RWPE1 (cell line): ENCODE measurements around the gene SART3.
A peak's percentile ranks its signal among the peaks of the same experiment; 100 is the strongest.
"Not testable (repeated sequence)": the region's sequence is repeated elsewhere in the genome, so short reads cannot be mapped to it uniquely, and the experiment has no call there.

Source experiments
- CTCF ChIA-PET: fragments of 350-600 bp; sonication (Branson Sonifier 250); formaldehyde crosslinking; extraction: SDS; loops from one replicate; lab custom pipeline; 2021; lab: Yijun Ruan, JAX
- POLR2A ChIA-PET: fragments of 400-600 bp; formaldehyde crosslinking; extraction: SDS; loops from one replicate; lab custom pipeline; 2020; ENCODE audit warnings: antibody characterized with exemption; ENCODE audit not compliant: low non-redundant PET; lab: Yijun Ruan, JAX
- DNase-seq: peaks from one replicate; pipeline ENCODE4 v3.0.0; 2012; ENCODE audit warnings: low spot score
- H3K27ac ChIP-seq: fragments of 450-650 bp; 2 replicates; pipeline ENCODE4 v1.5.1; 2017
- TF ChIP-seq, protein P1 (sequence below): fragments of 450-650 bp; conservative IDR thresholded peaks from 2 replicates; pipeline ENCODE4 v1.5.1; 2017; ENCODE audit warnings: low read depth, mild to moderate bottlenecking

Gene SART3

DNA sequence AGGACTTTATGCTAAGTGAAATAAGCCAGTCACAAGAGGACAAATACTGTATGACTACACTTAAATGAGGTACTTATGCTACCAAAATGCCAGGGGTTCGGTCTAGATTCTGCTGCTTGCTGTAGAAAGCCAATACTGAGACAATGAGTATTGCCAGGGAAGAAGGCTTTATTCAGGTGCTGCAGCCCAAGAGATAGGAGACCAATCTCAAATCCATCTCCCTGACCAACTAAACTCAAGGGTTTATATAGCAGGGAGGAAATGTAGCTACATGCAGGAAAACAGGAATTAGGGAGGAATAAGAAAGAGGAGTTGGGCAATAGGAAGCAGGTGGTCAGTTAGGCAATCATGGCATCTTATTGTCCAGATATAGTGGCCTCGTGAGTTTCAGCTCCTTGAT is 58.1 kb downstream of the SART3 start:
- TF ChIP-seq, protein P1, sequence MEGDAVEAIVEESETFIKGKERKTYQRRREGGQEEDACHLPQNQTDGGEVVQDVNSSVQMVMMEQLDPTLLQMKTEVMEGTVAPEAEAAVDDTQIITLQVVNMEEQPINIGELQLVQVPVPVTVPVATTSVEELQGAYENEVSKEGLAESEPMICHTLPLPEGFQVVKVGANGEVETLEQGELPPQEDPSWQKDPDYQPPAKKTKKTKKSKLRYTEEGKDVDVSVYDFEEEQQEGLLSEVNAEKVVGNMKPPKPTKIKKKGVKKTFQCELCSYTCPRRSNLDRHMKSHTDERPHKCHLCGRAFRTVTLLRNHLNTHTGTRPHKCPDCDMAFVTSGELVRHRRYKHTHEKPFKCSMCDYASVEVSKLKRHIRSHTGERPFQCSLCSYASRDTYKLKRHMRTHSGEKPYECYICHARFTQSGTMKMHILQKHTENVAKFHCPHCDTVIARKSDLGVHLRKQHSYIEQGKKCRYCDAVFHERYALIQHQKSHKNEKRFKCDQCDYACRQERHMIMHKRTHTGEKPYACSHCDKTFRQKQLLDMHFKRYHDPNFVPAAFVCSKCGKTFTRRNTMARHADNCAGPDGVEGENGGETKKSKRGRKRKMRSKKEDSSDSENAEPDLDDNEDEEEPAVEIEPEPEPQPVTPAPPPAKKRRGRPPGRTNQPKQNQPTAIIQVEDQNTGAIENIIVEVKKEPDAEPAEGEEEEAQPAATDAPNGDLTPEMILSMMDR = no peak
- POLR2A ChIA-PET = no interaction called here
- CTCF ChIA-PET = interaction anchor here (1.4 kb wide), 1 partner anchor 9 kb away, joined by 4 read pairs; no protein-coding TSS in a partner anchor
- no peak for DNase-seq
- H3K27ac ChIP-seq = no peak overlapping the region

DNA sequence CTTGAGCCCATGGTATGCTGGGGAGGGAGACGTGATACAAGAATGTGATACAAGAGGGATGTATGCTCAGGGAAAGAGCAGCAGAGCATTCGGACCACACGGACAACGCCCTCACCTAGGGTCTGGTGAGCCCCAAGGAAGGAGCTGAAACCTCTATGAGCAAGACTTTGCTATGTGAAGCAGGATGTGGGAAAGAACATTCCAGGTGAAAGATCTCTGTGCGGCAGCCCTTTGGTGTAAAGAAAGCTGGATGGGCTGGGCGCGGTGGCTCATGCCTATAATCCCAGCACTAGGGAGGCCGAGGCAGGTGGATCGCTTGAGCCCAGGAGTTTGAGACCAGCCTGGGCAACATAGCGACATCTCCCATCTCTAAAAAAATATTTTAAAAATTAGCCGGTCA is 62.8 kb downstream of the SART3 start:
- DNase-seq = no peak
- H3K27ac ChIP-seq = no peak overlapping the region
- TF ChIP-seq, protein P1 = no peak
- POLR2A ChIA-PET = no interaction called here
- CTCF ChIA-PET = no interaction called here

DNA sequence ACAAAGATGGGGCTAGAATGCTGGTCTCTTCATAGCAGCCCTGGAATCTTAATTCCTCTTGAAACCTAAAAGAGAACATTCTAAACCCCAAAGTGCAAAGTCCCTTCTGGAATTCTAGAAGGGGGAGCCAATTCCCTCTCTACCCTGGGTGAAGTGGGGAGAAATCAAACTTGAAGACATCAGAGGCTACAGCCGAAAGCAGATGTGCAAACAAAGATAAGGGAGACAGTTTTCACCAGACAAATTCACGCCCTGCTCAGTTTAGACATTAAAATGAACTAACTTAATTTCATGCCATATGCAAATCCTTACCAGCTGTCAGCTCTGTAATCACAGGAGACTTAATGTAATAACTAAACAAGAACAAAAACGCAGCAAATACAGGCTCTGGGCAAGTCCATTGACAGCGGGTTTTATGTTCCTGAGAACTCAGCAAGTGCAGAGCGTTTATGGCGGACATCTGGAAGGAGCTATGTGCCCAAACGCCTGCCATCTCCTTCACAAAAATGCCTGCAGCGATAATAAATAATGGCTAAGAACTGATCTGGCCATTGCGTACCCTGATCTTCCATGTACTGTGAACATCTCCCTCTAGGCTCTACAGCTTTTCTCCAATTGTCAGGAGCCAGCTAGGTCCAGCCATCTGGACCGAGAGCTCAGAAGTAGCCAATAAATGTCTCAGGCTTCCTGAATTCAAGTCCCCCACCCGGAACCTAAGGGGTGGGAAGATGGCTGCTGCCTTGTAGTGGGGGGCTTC is 65.0 kb downstream of the SART3 start:
- ChIA-PET POLR2A (no interaction called here), CTCF (no interaction called here)
- TF ChIP-seq, protein P1 = no peak

DNA sequence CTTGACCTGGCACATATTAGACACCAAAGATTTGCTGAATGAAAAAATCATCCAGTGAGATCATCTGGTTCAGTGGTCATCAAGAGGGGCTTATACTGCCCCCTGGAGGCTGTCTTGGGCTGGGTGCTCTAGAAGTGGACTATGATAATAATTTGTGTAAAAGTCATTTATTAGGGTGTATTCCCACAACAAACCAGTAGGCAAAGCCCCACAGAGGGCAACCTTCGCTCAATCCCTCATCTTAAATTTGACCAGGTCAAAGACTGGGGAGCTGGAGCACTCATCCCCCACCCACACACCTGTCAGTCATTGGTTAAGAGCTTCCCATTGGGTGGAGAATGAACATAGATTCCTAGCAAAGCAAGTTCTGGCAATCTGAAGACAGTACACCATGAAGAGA is 65.9 kb downstream of the SART3 start:
- no peak for DNase-seq
- CTCF ChIA-PET = interaction anchor here (0.6 kb wide), 1 partner anchor 21 kb away, joined by 4 read pairs; no protein-coding TSS in a partner anchor

More for the DNA sequence above, 65.0 kb downstream of the SART3 start:
- no peak for DNase-seq
- H3K27ac ChIP-seq = no peak overlapping the region

DNA sequence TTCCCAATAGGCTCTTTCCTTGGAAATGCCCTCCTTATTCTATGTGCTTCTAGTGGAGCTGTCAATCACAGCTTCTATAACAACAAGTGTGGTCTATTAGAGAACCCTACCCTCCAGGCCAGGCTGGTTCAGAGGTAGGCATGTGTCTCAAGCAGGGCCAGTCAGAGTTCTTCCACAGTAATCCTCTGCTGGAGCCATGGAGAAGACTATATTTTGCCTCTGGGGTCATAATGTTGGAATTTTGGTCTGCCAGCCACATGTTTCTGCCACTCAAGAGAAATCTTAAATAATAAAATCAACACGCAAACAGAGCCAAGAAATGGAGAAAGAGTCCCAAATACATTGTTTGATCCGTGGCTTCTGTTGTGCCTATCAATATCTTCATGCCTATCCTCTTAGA is 69.7 kb downstream of the SART3 start:
- no peak overlapping the region for H3K27ac ChIP-seq
- no peak for DNase-seq
- CTCF ChIA-PET = interaction anchor here (0.7 kb wide), 1 partner anchor 70 kb away, joined by 3 read pairs; no protein-coding TSS in a partner anchor
- POLR2A ChIA-PET = no interaction called here
- TF ChIP-seq, protein P1 = no peak

More for the DNA sequence above, 65.9 kb downstream of the SART3 start:
- no peak overlapping the region for H3K27ac ChIP-seq
- TF ChIP-seq, protein P1 = 0 out of 2 replicates have a peak, but pooled peaks have one; percentile 27
- POLR2A ChIA-PET = no interaction called here

DNA sequence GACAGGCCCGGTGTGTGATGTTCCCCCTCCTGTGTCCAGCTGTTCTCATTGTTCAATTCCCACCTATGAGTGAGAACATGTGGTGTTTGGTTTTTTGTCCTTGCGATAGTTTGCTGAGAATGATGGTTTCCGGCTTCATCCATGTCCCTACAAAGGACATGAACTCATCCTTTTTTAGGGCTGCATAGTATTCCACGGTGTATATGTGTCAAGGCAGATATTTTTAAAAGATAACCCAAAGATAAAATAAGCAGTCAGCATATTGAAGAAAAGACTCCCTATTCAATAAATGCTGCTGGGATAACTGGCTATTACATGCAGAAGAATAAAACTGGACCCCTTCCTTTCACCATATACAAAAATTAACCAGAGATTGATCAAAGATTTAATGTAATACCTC is 73.9 kb downstream of the SART3 start:
- H3K27ac ChIP-seq, POLR2A ChIA-PET, DNase-seq, CTCF ChIA-PET: not testable (repeated sequence)

DNA sequence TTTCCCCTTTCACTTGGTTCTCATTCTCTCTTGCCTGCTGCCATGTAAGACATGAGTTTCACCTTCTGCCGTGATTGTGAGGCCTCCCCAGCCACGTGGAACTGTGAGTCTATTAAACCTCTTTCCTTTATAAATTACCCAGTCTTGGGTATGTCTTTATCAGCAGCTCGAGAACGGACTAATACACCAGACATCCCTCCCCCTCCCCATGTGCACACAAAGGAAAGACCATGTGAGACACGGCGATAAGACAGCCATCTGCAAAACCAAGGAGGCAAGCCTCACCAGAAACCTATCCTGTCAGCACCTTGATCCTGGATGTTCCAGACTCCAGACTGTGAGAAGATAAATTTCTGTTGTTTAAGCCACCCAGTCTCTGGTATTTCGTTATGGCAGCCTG is 75.6 kb downstream of the SART3 start:
- CTCF ChIA-PET, DNase-seq, H3K27ac ChIP-seq, POLR2A ChIA-PET: not testable (repeated sequence)
